Measurements from ENCODE around the gene PPP1R2B.

- TF ChIP-seq POLR2AphosphoS5 (IDR thresholded peaks at IDR 0.05; ENCODE audit: low read depth) (no peak), CTCF (IDR thresholded peaks at IDR 0.05; ENCODE audit: insufficient read depth, low read length) (no peak)
Observed at GRCh38 chr5:156834916-156835315, 15.2 kb upstream of the PPP1R2B start.
